ENCODE data around the gene EVA1A. TPM values are rescaled to one million over a fixed set of nuclear protein-coding genes. Genes with fewer than 3 reads are reported as not detected.

The EVA1A gene
- total and polyA plus RNA-seq, 2 of the 8 experiments (the other 6 are each of a cell fraction or from before 2014, with no cell fraction given): 2.4 to 4.3 TPM

GRCh38 chr2:75586971-75587370 is 26.2 kb upstream of the EVA1A start:
- no peak overlapping the region for H2BK12ac ChIP-seq (ENCODE audit: low read depth, low read length)
- no peak overlapping the region for H2BK120ac ChIP-seq (replicated peaks; ENCODE audit: low read depth, low read length)
- H3K4me2 ChIP-seq (ENCODE audit: insufficient read depth in 1 of 2, low read depth in 2 of 2, low read length in 2 of 2): no peak overlapping the region
- no peaks in the 10 kb centered on the region for H3K79me1 ChIP-seq (ENCODE audit: low read depth, low read length)
- H3K4ac ChIP-seq (replicated peaks; ENCODE audit: insufficient read length, low read depth, low read length): no peak overlapping the region
- no peaks in the 10 kb centered on the region for H3K4me1 ChIP-seq (replicated peaks in 1 of 4; ENCODE audit: control insufficient read depth in 3 of 4, insufficient read depth in 4 of 4, low read length in 3 of 4)
- no peak overlapping the region for H3K18ac ChIP-seq (ENCODE audit: extremely low read depth, low read length)
- WGBS, 2 experiments (ENCODE audit: extremely low coverage in 1 of 2, insufficient coverage in 1 of 2, insufficient read length in 1 of 2, insufficient replicate concordance in 2 of 2, low coverage in 1 of 2, low lambda C conversion rate in 2 of 2, missing lambda C conversion rate in 1 of 2): 86% methylated on average over 2 of the region's 2 CpGs; no CpG with 5 or more reads in 1 of the 2 experiments
- DNase-seq (ENCODE audit: low read depth in 1 of 2, low spot score in 2 of 2): no peak
- H3K36me3 ChIP-seq (ENCODE audit: control insufficient read depth in 2 of 4, insufficient read depth in 4 of 4, low read length in 3 of 4): no peaks in the 10 kb centered on the region
- no peak overlapping the region for H3K9ac ChIP-seq (replicated peaks in 1 of 4; ENCODE audit: extremely low read depth in 1 of 4, low read depth in 3 of 4, low read length in 3 of 4)
- no peaks in the 10 kb centered on the region for H3K79me2 ChIP-seq (ENCODE audit: control insufficient read depth in 1 of 2, insufficient read depth in 2 of 2, low read length in 2 of 2)
- no peaks in the 10 kb centered on the region for H3K27me3 ChIP-seq (replicated peaks in 1 of 4; ENCODE audit: control insufficient read depth in 3 of 4, extremely low read depth in 1 of 4, insufficient read depth in 3 of 4, low read length in 3 of 4)
- no peak overlapping the region for H4K5ac ChIP-seq (ENCODE audit: insufficient read length, low read depth, low read length)
- no peak overlapping the region for H2AFZ ChIP-seq (ENCODE audit: low read length)
- H4K8ac ChIP-seq (ENCODE audit: extremely low read depth, insufficient read depth, low read length): no peak overlapping the region
- POLR2A ChIA-PET (ENCODE audit: partially characterized antibody): no interaction called here
- H3K23ac ChIP-seq (ENCODE audit: insufficient read length): no peak overlapping the region
- CTCF ChIA-PET (ENCODE audit: partially characterized antibody): interaction anchor here (0.7 kb wide), 1 partner anchor 49 kb away, joined by 4 read pairs; no protein-coding TSS in a partner anchor
- no peaks in the 10 kb centered on the region for H3K23me2 ChIP-seq (ENCODE audit: low read depth, low read length)
- no peak overlapping the region for H2BK20ac ChIP-seq (ENCODE audit: low read length)
- FAIRE-seq: no peak
- H4K20me1 ChIP-seq (replicated peaks in 1 of 2; ENCODE audit: control insufficient read depth in 1 of 2, insufficient read depth in 2 of 2, low read length in 2 of 2): no peaks in the 10 kb centered on the region
- no peaks in the 10 kb centered on the region for H3K9me3 ChIP-seq (ENCODE audit: insufficient read depth in 2 of 2, low read depth in 1 of 2, low read length in 1 of 2)
- H3K4me3 ChIP-seq (ENCODE audit: extremely low read depth in 1 of 4, insufficient read depth in 2 of 4, low read depth in 3 of 4, low read length in 4 of 4): no peak overlapping the region
- H2AK5ac ChIP-seq (ENCODE audit: low read depth, low read length): no peak overlapping the region
- H2BK15ac ChIP-seq (ENCODE audit: low read length): no peak overlapping the region
- H3K27ac ChIP-seq (ENCODE audit: low read depth, low read length): no peak overlapping the region
- H4K91ac ChIP-seq (replicated peaks; ENCODE audit: insufficient read length, low read length): no peak overlapping the region
- no peak overlapping the region for H3K14ac ChIP-seq (ENCODE audit: insufficient read length)
- no peak for TF ChIP-seq CREB1 (IDR thresholded peaks at IDR 0.05)
- TF ChIP-seq SP1 (IDR thresholded peaks at IDR 0.05; ENCODE audit: low read depth, low read length): no peak
- TF ChIP-seq EP300 (IDR thresholded peaks at IDR 0.05; ENCODE audit: borderline replicate concordance in 1 of 2, low read depth in 2 of 2, low read length in 2 of 2): no peak
- no peak for TF ChIP-seq CEBPB (IDR thresholded peaks at IDR 0.05; ENCODE audit: low read depth, low read length)
- TF ChIP-seq ATF2 (IDR thresholded peaks at IDR 0.05; ENCODE audit: low read length): no peak
- TF ChIP-seq GABPA (IDR thresholded peaks at IDR 0.05; ENCODE audit: borderline replicate concordance, insufficient read depth, low read length): no peak
- TF ChIP-seq EZH2 (IDR thresholded peaks at IDR 0.05; ENCODE audit: low read depth, low read length, severe bottlenecking): no peak
- no peak for TF ChIP-seq RXRA (IDR thresholded peaks at IDR 0.05; ENCODE audit: insufficient read depth, low read depth, low read length)
- TF ChIP-seq CHD2 (IDR thresholded peaks at IDR 0.05; ENCODE audit: low read length): no peak
- TF ChIP-seq ZNF274 (IDR thresholded peaks at IDR 0.05; ENCODE audit: borderline replicate concordance, extremely low read depth, low read length): no peak
- no peak for TF ChIP-seq GTF2F1 (IDR thresholded peaks at IDR 0.05; ENCODE audit: borderline replicate concordance, low read depth, low read length)
- no peak for TF ChIP-seq SP2 (IDR thresholded peaks at IDR 0.05; ENCODE audit: low read length)
- no peak for TF ChIP-seq SIRT6 (IDR thresholded peaks at IDR 0.05; ENCODE audit: low read length)
- TF ChIP-seq KDM4A (IDR thresholded peaks at IDR 0.05; ENCODE audit: low read depth, low read length, severe bottlenecking): no peak
- H2BK5ac ChIP-seq (ENCODE audit: low read depth, low read length): no peak overlapping the region
- H3K56ac ChIP-seq (replicated peaks; ENCODE audit: insufficient read length, low read depth, low read length): no peak overlapping the region

All from H1 (cell line).